HEK293T (cell line): ENCODE results near the gene PLA2G4B.

ENCODE experiments used
- CTCF ChIA-PET: fragments of 350-600 bp; formaldehyde crosslinking; extraction: SDS; loops from one replicate; lab custom pipeline; 2021; ENCODE audit warnings: antibody characterized with exemption, inconsistent platforms; lab: Yijun Ruan, JAX
- POLR2A ChIA-PET: fragments of 350-600 bp; formaldehyde crosslinking; extraction: SDS; loops from one replicate; lab custom pipeline; 2020; ENCODE audit warnings: antibody characterized with exemption, inconsistent platforms; lab: Yijun Ruan, JAX
- DNase-seq: peaks from one replicate; pipeline ENCODE4 v3.0.0; 2012; ENCODE audit warnings: mixed read lengths; ENCODE audit errors: extremely low spot score
- ARNT ChIP-seq: fragments of 450-650 bp; IDR thresholded peaks from 2 replicates; pipeline ENCODE4 v1.6.1; 2017; ENCODE audit warnings: mild to moderate bottlenecking
- BHLHE40 ChIP-seq: fragments of 450-650 bp; IDR thresholded peaks from 2 replicates; pipeline ENCODE4 v1.6.1; 2016; ENCODE audit warnings: mild to moderate bottlenecking, moderate library complexity, borderline replicate concordance
- CTBP1 ChIP-seq: fragments of 450-650 bp; IDR thresholded peaks from 2 replicates; pipeline ENCODE4 v1.6.1; 2016; ENCODE audit warnings: borderline replicate concordance
- ELF4 ChIP-seq: fragments of 450-650 bp; IDR thresholded peaks from 2 replicates; pipeline ENCODE4 v1.6.1; 2017; ENCODE audit warnings: antibody characterized with exemption
- FOXA1 ChIP-seq: fragments of 450-650 bp; IDR thresholded peaks from 2 replicates; pipeline ENCODE4 v1.6.1; 2016; ENCODE audit warnings: mild to moderate bottlenecking
- FOXK2 ChIP-seq: fragments of 450-650 bp; IDR thresholded peaks from 2 replicates; pipeline ENCODE4 v1.6.1; 2016; ENCODE audit warnings: mild to moderate bottlenecking
- FOXM1 ChIP-seq: fragments of 450-650 bp; IDR thresholded peaks from 2 replicates; pipeline ENCODE4 v1.6.1; 2017; ENCODE audit warnings: mild to moderate bottlenecking, borderline replicate concordance
- HDGF ChIP-seq: fragments of 450-650 bp; IDR thresholded peaks from 2 replicates; pipeline ENCODE4 v1.6.1; 2017; ENCODE audit warnings: antibody characterized with exemption, borderline replicate concordance
- L3MBTL2 ChIP-seq: fragments of 450-650 bp; conservative IDR thresholded peaks from 2 replicates; pipeline ENCODE4 v1.6.1; 2016; ENCODE audit warnings: mild to moderate bottlenecking
- LEF1 ChIP-seq: fragments of 450-650 bp; IDR thresholded peaks from 2 replicates; pipeline ENCODE4 v1.6.1; 2017; ENCODE audit warnings: mild to moderate bottlenecking, borderline replicate concordance
- NFRKB ChIP-seq: fragments of 450-650 bp; IDR thresholded peaks from 2 replicates; pipeline ENCODE4 v1.6.1; 2016; ENCODE audit warnings: mild to moderate bottlenecking, moderate library complexity
- PKNOX1 ChIP-seq: fragments of 450-650 bp; IDR thresholded peaks from 2 replicates; pipeline ENCODE4 v1.6.1; 2016
- SP1 ChIP-seq: fragments of 450-650 bp; IDR thresholded peaks from 2 replicates; pipeline ENCODE4 v1.6.1; 2017
- SUZ12 ChIP-seq: fragments of 450-650 bp; IDR thresholded peaks from 2 replicates; pipeline ENCODE4 v1.6.1; 2016; ENCODE audit warnings: mild to moderate bottlenecking
- TARDBP ChIP-seq: fragments of 450-650 bp; IDR thresholded peaks from 2 replicates; pipeline ENCODE4 v1.6.1; 2016
- ZNF384 ChIP-seq: fragments of 450-650 bp; IDR thresholded peaks from 2 replicates; pipeline ENCODE4 v1.6.1; 2016

PLA2G4B gene

GRCh38 chr15:41836073-41836472 lies 2.6 kb upstream of the PLA2G4B start:
- ChIA-PET POLR2A (no interaction called here), CTCF (no interaction called here)
- DNase-seq = no peak
- TF ChIP-seq CTBP1 = no peak
- TF ChIP-seq FOXM1 = no peak
- TF ChIP-seq TARDBP = no peak
- no peak for TF ChIP-seq FOXA1
- no peak for TF ChIP-seq NFRKB
- no peak for TF ChIP-seq ARNT
- no peak for TF ChIP-seq ZNF384
- no peak for TF ChIP-seq LEF1
- TF ChIP-seq HDGF = no peak
- no peak for TF ChIP-seq SP1
- TF ChIP-seq L3MBTL2 = no peak
- TF ChIP-seq ELF4 = no peak
- TF ChIP-seq SUZ12 = no peak
- TF ChIP-seq PKNOX1 = no peak

- POLR2A ChIA-PET = no interaction called here
- no peak for TF ChIP-seq CTBP1
- TF ChIP-seq SP1 = no peak
- no peak for TF ChIP-seq LEF1
- no peak for TF ChIP-seq NFRKB
- TF ChIP-seq HDGF = no peak
- TF ChIP-seq FOXM1 = no peak
- no peak for TF ChIP-seq TARDBP
- no peak for TF ChIP-seq PKNOX1
- TF ChIP-seq ZNF384 = no peak
- no peak for TF ChIP-seq FOXA1
- TF ChIP-seq BHLHE40 = no peak
- TF ChIP-seq FOXK2 = no peak
- no peak for TF ChIP-seq ELF4
- TF ChIP-seq ARNT = no peak
- TF ChIP-seq L3MBTL2 = no peak
- TF ChIP-seq SUZ12 = no peak
- CTCF ChIA-PET = no interaction called here
- no peak for DNase-seq
Observed at GRCh38 chr15:41836713-41837454, 1.8 kb upstream of the PLA2G4B start.

- TF ChIP-seq SUZ12 (no peak), BHLHE40 (no peak), ARNT (no peak), ZNF384 (no peak), FOXM1 (no peak), NFRKB (no peak), SP1 (no peak), HDGF (no peak), CTBP1 (no peak)
- DNase-seq = no peak
- CTCF ChIA-PET = interaction anchor here (1.4 kb wide), 1 partner anchor 29 kb away, joined by 3 read pairs; no protein-coding TSS in a partner anchor
- POLR2A ChIA-PET = no interaction called here
Observed at GRCh38 chr15:41839781-41840491, 1.3 kb downstream of the PLA2G4B start.

GRCh38 chr15:41840673-41841072 lies 2.0 kb downstream of the PLA2G4B start:
- no peak for DNase-seq
- TF ChIP-seq CTBP1 = no peak
- TF ChIP-seq FOXA1 = no peak
- TF ChIP-seq TARDBP = no peak
- TF ChIP-seq SUZ12 = no peak
- no peak for TF ChIP-seq FOXK2
- TF ChIP-seq FOXM1 = no peak
- TF ChIP-seq LEF1 = no peak
- TF ChIP-seq L3MBTL2 = no peak
- no peak for TF ChIP-seq NFRKB
- no peak for TF ChIP-seq HDGF
- no peak for TF ChIP-seq PKNOX1
- TF ChIP-seq ARNT = no peak
- TF ChIP-seq BHLHE40 = no peak
- no peak for TF ChIP-seq ELF4
- no peak for TF ChIP-seq SP1
- no peak for TF ChIP-seq ZNF384
- ChIA-PET POLR2A (no interaction called here), CTCF (no interaction called here)

- TF ChIP-seq ZNF384 = no peak
- TF ChIP-seq ELF4 = no peak
- TF ChIP-seq SP1 = no peak
- no peak for TF ChIP-seq TARDBP
- TF ChIP-seq FOXM1 = no peak
- TF ChIP-seq CTBP1 = no peak
- TF ChIP-seq FOXA1 = no peak
- TF ChIP-seq ARNT = no peak
- no peak for TF ChIP-seq PKNOX1
- TF ChIP-seq LEF1 = no peak
- TF ChIP-seq BHLHE40 = no peak
- TF ChIP-seq SUZ12 = no peak
- TF ChIP-seq FOXK2 = no peak
- no peak for TF ChIP-seq NFRKB
- TF ChIP-seq HDGF = no peak
- no peak for DNase-seq
- CTCF ChIA-PET = no interaction called here
- POLR2A ChIA-PET = no interaction called here
Observed at GRCh38 chr15:41841131-41841530, 2.5 kb downstream of the PLA2G4B start.
